GM23338 (cell line): ENCODE measurements around the gene LAMA4. TPM values are rescaled to one million over a fixed set of nuclear protein-coding genes. Genes with fewer than 3 reads are reported as not detected.

Source experiments
- ATAC-seq: fragments of 200-7000 bp; cut with Tn5 transposase; 3 replicates; pipeline ENCODE4 v1.9.1; 2020
- DNase-seq: peaks from one replicate; pipeline ENCODE4 v3.0.0-alpha.2; 2015; ENCODE audit warnings: low spot score
- H2AFZ ChIP-seq: fragments of 200-600 bp; sonication (generic); 2 replicates; pipeline ENCODE4 v1.8.0; 2016; ENCODE audit warnings: antibody characterized with exemption, mild to moderate bottlenecking, moderate library complexity
- H3F3A ChIP-seq: fragments of 200-600 bp; sonication (generic); replicated peaks from 2 replicates; pipeline ENCODE4 v1.8.0; 2017; ENCODE audit warnings: antibody characterized with exemption, mixed run types, low read depth
- H3K27ac ChIP-seq: fragments of 200-600 bp; sonication (generic); 2 replicates; pipeline ENCODE4 v1.6.1; 2016; ENCODE audit warnings: low read depth
- H3K27me3 ChIP-seq: fragments of 200-600 bp; sonication (generic); 2 replicates; pipeline ENCODE4 v1.8.0; 2016; ENCODE audit warnings: mild to moderate bottlenecking, mixed run types, moderate library complexity; ENCODE audit not compliant: insufficient read depth
- H3K36me3 ChIP-seq: fragments of 200-600 bp; sonication (generic); 2 replicates; pipeline ENCODE4 v1.8.0; 2016; ENCODE audit warnings: mild to moderate bottlenecking; ENCODE audit not compliant: insufficient read depth
- H3K4me1 ChIP-seq: fragments of 200-600 bp; sonication (generic); 2 replicates; pipeline ENCODE4 v1.8.0; 2016; ENCODE audit warnings: mild to moderate bottlenecking, moderate library complexity; ENCODE audit not compliant: insufficient read depth
- H3K4me2 ChIP-seq: fragments of 200-600 bp; sonication (generic); 2 replicates; pipeline ENCODE4 v1.7.1; 2017; ENCODE audit warnings: mixed run types
- H3K4me3 ChIP-seq: fragments of 200-600 bp; sonication (generic); 2 replicates; pipeline ENCODE4 v1.6.1; 2016; ENCODE audit warnings: mixed run types
- H3K79me2 ChIP-seq: fragments of 200-600 bp; sonication (generic); replicated peaks from 2 replicates; pipeline ENCODE4 v1.8.0; 2017; ENCODE audit warnings: mild to moderate bottlenecking; ENCODE audit not compliant: insufficient read depth
- H3K9me2 ChIP-seq: fragments of 200-600 bp; sonication (generic); 2 replicates; pipeline ENCODE4 v1.8.0; 2017; ENCODE audit not compliant: insufficient read depth
- H4K20me1 ChIP-seq: fragments of 200-600 bp; sonication (generic); replicated peaks from 2 replicates; pipeline ENCODE4 v1.8.0; 2017; ENCODE audit warnings: mild to moderate bottlenecking; ENCODE audit not compliant: insufficient read depth
- H3K27ac Mint-ChIP-seq: 2 replicates; pipeline ENCODE4 v1.8.0; 2020; ENCODE audit warnings: inconsistent platforms, mild to moderate bottlenecking, moderate library complexity, mixed read lengths
- H3K27me3 Mint-ChIP-seq: 3 replicates; pipeline ENCODE4 v1.8.0; 2022; ENCODE audit warnings: low read depth, mild to moderate bottlenecking, moderate library complexity, mixed read lengths, inconsistent platforms; ENCODE audit not compliant: insufficient read depth, poor library complexity
- H3K36me3 Mint-ChIP-seq: 3 replicates; pipeline ENCODE4 v1.8.0; 2021; ENCODE audit warnings: low read depth, mild to moderate bottlenecking, inconsistent platforms, moderate library complexity, mixed read lengths
- H3K4me1 Mint-ChIP-seq: 3 replicates; pipeline ENCODE4 v1.8.0; 2020; ENCODE audit warnings: mild to moderate bottlenecking, inconsistent platforms, mixed read lengths
- H3K4me3 Mint-ChIP-seq: 3 replicates; pipeline ENCODE4 v1.8.0; 2021; ENCODE audit warnings: moderate library complexity, mild to moderate bottlenecking, inconsistent platforms, mixed read lengths
- H3K9me3 Mint-ChIP-seq: 3 replicates; pipeline ENCODE4 v1.8.0; 2020; ENCODE audit warnings: moderate library complexity, mild to moderate bottlenecking, inconsistent platforms, mixed read lengths
- CREB1 ChIP-seq: fragments of 250-450 bp; sonication (Bioruptor Pico); IDR thresholded peaks from 2 replicates; pipeline ENCODE4 v1.5.0; 2020; ENCODE audit warnings: low read depth, mild to moderate bottlenecking, moderate library complexity
- CTCF ChIP-seq, 2 experiments: fragments of 200-600 bp in 1 of 2; sonication (generic) in 1 of 2; conservative IDR thresholded peaks; 2 replicates each; pipeline versions ENCODE4 v1.5.1 to v1.6.1; 2016 to 2017; ENCODE audit warnings: antibody characterized with exemption in 2 of 2, low read depth in 2 of 2, mild to moderate bottlenecking in 2 of 2, moderate library complexity in 1 of 2
- ETS1 ChIP-seq: IDR thresholded peaks from 2 replicates; pipeline ENCODE4 v1.6.1; 2016; ENCODE audit warnings: antibody characterized with exemption
- EZH2 ChIP-seq: fragments of 200-600 bp; sonication (generic); IDR thresholded peaks from one replicate; pipeline ENCODE4 v1.8.0; 2017; ENCODE audit warnings: antibody characterized with exemption, mild to moderate bottlenecking, low read depth; ENCODE audit not compliant: unreplicated experiment
- EZH2phosphoT487 ChIP-seq: fragments of 200-600 bp; sonication (generic); IDR thresholded peaks from one replicate; pipeline ENCODE4 v1.8.1; 2018; ENCODE audit warnings: antibody characterized with exemption; ENCODE audit not compliant: unreplicated experiment
- JUNB ChIP-seq: IDR thresholded peaks from one replicate; pipeline ENCODE4 v1.6.1; 2016; ENCODE audit warnings: antibody characterized with exemption; ENCODE audit not compliant: unreplicated experiment
- NANOG ChIP-seq: IDR thresholded peaks from 2 replicates; pipeline ENCODE4 v1.6.1; 2016; ENCODE audit warnings: antibody characterized with exemption, borderline replicate concordance
- POLR2AphosphoS5 ChIP-seq: IDR thresholded peaks from 2 replicates; pipeline ENCODE4 v1.6.1; 2016; ENCODE audit warnings: antibody characterized with exemption, low read depth
- REST ChIP-seq: IDR thresholded peaks from one replicate; pipeline ENCODE4 v1.6.1; 2018; ENCODE audit warnings: antibody characterized with exemption; ENCODE audit not compliant: unreplicated experiment
- STAT1 ChIP-seq: IDR thresholded peaks from one replicate; pipeline ENCODE4 v1.6.1; 2016; ENCODE audit warnings: antibody characterized with exemption; ENCODE audit not compliant: unreplicated experiment
- ZNF114 ChIP-seq: fragments of 250-450 bp; sonication (Bioruptor Pico); IDR thresholded peaks from 2 replicates; pipeline ENCODE4 v1.5.0; 2020; ENCODE audit warnings: mild to moderate bottlenecking, moderate library complexity
- ZNF331 ChIP-seq: fragments of 250-450 bp; sonication (Bioruptor Pico); IDR thresholded peaks from 2 replicates; pipeline ENCODE4 v1.5.0; 2020; ENCODE audit warnings: low read depth, mild to moderate bottlenecking, moderate library complexity
- ZNF462 ChIP-seq: fragments of 250-450 bp; sonication (Bioruptor Pico); IDR thresholded peaks from 2 replicates; pipeline ENCODE4 v1.5.0; 2020; ENCODE audit warnings: mild to moderate bottlenecking, moderate library complexity
- polyA plus RNA-seq: library from polyadenylated mRNA; unstranded; fragments of >200 nt; fragmentation: Nextera tagmentation; extraction: Ambion mirVana; gene quantifications from 2 replicates; pipeline ENCODE4 v1.2.1, GENCODE V29; 2016
- total RNA-seq: library from RNA; depleted of rRNA; stranded (reverse); fragments of >200 nt; shearing (Covaris generic); gene quantifications from 2 replicates; pipeline ENCODE4 v1.2.3, GENCODE V29; 2014

The LAMA4 gene
- total and polyA plus RNA-seq, 2 experiments from 2014 or later, result 1.7 to 2.8 TPM

GRCh38 chr6:112191509-112192020 lies 62.8 kb downstream of the LAMA4 start:
- H3F3A ChIP-seq, result no peaks in the 10 kb centered on the region
- no peaks in the 10 kb centered on the region for H3K27me3 ChIP-seq
- ATAC-seq, result no peak
- Mint-ChIP-seq H3K27me3 (no peaks in the 10 kb centered on the region), H3K36me3 (no peaks in the 10 kb centered on the region), H3K4me3 (no peak overlapping the region), H3K27ac (no peak overlapping the region), H3K9me3 (no peaks in the 10 kb centered on the region), H3K4me1 (peaks cover 11% of the 10 kb centered on the region)
- no peak overlapping the region for H3K4me2 ChIP-seq
- no peak for DNase-seq
- no peaks in the 10 kb centered on the region for H3K9me2 ChIP-seq
- no peaks in the 10 kb centered on the region for H3K36me3 ChIP-seq
- no peaks in the 10 kb centered on the region for H3K79me2 ChIP-seq
- no peak overlapping the region for H2AFZ ChIP-seq
- H4K20me1 ChIP-seq, result no peaks in the 10 kb centered on the region
- no peak for TF ChIP-seq ETS1
- TF ChIP-seq REST, result no peak
- TF ChIP-seq ZNF331 (CRISPR knock-in tag), result no peak
- no peak for TF ChIP-seq CREB1 (CRISPR knock-in tag)
- TF ChIP-seq EZH2phosphoT487, result no peak
- no peak for TF ChIP-seq ZNF114
- no peak for TF ChIP-seq ZNF462 (CRISPR knock-in tag)
- TF ChIP-seq CTCF (conservative IDR thresholded peaks at IDR 0.05; ENCODE audit: low read depth in 2 of 2), result no peak
- TF ChIP-seq JUNB, result no peak
- TF ChIP-seq NANOG, result no peak
- TF ChIP-seq POLR2AphosphoS5, result no peak
- TF ChIP-seq EZH2, result no peak
- TF ChIP-seq STAT1, result no peak
- H3K4me1 ChIP-seq, result peaks cover 4% of the 10 kb centered on the region; the same call in 1 of the 2 replicates
- H3K4me3 ChIP-seq, result no peak overlapping the region
- H3K27ac ChIP-seq, result no peak overlapping the region
